HG02571 (cell line): Measurements from ENCODE around the gene ZNF148.

Experiments used
- ATAC-seq: cut with Tn5 transposase; IDR thresholded peaks from one replicate; pipeline ENCODE4 v1.9.1; 2021; ENCODE audit warnings: mild to moderate bottlenecking, moderate library complexity; ENCODE audit not compliant: unreplicated experiment

The ZNF148 gene

GRCh38 chr3:125229707-125230106 lies 145.4 kb downstream of the ZNF148 start:
- ATAC-seq = no peak

- no peak for ATAC-seq
Observed at GRCh38 chr3:125229168-125229567, 146.0 kb downstream of the ZNF148 start.

DNA sequence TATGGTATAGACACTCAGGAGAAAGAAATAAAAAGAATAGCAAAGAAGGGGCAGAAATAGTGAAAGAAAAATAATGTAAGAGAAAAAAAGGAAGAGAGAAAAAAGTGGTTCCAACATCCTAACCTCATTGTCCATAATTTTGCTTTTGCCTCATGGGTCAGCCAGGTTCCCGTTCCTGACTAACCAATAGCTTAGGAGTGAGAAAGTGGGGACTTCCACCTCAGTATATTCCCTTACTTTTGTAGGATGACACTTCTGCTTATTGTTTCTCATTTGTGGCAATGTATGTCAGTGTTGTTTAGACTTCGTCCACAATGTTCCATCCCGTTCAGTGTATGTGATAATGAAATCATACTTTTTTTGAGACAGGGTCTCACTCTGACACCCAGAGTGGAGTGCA lies 153.3 kb downstream of the ZNF148 start:
- ATAC-seq = no peak

DNA sequence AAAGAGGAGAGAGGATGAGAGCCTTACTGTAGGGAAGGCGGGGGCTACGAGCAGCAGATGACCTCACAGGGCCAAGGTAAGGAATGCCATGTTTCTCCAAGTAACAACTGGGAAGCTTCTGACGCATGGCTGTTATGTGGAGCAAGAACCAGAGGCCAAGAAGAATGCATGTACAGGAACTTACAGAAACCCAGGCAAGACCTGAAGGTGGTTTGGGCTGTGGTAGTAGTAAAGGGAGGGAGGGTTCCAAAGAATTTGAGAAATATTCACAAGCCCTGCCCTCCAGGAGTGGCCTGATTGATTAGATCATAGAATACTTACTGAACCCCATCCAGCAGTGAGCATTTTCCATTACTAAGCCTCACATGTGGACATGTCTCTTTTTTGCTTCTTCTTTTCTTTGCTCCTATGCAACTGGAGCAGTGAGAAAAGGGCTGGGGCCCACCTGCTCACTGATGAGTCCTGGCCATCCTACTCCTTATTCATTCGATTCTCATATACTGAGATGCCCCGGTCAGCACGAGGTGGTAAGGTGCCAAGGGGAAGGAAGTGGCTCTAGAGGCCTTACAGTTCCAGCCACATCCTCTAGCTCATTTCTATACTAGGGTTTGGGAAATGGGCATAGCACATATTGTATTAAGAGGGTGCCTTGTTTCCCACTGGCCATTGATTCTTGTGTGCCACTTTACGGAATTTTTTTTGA lies 154.2 kb downstream of the ZNF148 start:
- ATAC-seq = no peak

DNA sequence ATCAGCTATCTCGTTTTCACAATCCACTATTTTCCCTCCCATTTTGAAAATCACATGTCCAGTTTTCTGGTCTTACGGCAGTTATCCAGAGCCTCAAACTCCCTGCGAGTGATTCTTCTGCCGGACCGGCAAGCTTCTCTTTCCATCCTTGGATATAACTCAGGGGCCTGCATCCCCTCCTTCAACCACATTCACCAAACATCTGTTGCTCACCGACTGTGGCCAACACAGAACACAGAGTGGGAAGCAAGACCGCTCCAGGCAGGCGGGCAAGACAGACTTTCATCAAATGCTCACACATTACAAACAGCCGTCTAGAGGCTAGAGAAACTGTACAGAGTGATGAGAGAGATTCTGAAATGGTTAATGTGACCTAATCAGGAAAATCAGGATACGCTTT lies 154.9 kb downstream of the ZNF148 start:
- no peak for ATAC-seq

GRCh38 chr3:125219261-125219701 lies 155.8 kb downstream of the ZNF148 start:
- no peak for ATAC-seq

GRCh38 chr3:125214738-125215137 lies 160.4 kb downstream of the ZNF148 start:
- no peak for ATAC-seq

DNA sequence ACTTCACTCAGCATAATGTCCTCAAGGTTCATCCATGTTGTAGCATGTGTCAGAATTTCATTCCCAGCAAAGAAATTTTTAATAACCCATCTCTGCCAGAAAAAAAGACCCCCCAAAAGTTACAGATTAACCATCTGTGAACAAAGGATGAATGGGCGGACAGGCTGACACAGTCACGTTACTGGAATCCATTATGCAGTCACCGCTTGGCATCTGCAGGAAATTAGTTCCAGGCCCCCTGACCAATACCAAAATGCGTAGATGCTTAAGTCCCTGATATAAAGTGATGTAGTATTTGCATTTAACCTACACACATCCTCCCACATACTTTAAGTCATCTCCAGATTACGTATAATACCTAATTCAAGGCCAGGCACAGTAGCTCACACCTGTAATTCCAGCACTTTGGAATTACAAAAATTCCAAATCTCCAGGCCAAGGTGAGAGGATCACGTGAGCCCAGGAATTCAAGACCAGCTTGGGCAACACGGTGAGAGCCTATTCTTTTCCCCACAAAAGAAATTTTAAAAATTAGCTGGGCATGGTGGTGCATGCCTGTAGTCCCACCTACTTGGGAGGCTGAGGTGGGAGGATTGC lies 161.1 kb downstream of the ZNF148 start:
- ATAC-seq = no peak

- no peak for ATAC-seq
Observed at GRCh38 chr3:125213364-125213755, 161.8 kb downstream of the ZNF148 start.

DNA sequence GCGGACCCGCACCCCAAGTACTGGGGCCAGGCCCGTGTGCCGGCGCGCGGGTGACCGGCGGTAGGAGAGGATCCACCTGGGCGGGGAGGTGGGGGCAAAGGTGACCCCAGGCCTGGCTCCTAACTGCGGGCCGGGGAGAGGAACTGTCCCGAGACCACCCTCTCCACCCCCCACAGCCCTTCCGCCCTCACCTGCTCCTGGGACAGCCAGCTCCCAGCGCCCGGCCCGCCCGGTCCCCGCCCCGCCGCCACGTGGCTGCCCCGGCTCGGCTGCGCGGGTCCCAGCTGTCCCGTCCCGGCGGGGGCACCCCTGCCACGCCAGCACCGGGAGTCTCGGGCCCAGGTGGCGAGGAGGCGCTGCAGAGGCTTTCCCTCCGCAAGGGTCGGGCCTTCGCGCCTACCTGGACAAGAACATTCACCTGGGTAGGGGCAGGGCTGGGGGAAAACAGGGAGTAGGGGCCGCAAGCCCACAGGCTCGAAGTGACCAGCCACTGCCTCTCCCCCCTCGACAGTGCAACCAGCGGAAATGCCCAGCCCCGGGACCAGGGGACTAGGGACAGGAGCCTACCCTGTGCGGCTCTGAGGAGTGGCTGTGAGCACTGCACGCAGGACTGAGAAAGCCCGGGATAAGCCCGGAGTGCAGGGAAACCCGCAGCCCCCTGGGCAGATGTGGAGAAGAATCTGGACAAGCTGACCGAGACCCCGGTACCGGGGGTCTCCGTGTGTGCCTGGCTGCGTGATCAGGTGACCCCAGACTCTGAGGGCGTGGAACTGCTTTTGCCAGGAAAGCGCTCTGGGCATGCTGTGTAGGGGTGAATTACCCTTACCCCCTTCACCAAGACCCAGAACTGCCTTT lies 162.4 kb downstream of the ZNF148 start, which contains the start of gene SLC12A8:
Gene SLC12A8, minus strand, starts transcription at position 240 of the 855 bp plus-strand sequence. CDS start 1,399 bp downstream, outside the sequence.
- ATAC-seq = no peak

DNA sequence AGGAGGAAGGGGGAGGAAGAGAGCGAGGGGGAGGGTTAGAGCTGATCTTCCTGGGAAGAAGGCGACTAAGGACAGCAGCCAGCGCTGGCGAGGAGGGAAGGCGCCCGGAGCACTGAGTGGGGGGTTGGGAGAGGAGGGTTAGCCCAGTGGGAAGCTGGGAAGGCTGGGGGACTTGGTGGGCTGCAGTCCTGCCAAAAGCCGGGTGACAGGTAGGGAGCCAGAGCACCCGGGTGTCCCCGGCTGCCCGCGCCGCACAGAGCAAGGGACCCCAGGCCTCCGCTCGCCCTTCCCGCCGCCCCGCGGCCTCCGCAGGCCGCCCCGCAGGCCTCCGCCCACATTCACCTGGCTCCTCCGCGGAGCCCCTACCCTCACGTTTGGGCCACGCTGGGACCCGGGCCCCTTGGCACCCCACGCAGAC lies 163.0 kb downstream of the ZNF148 start:
- ATAC-seq = no peak

- ATAC-seq = no peak
Observed at GRCh38 chr3:125211523-125212090, 163.5 kb downstream of the ZNF148 start.

- no peak for ATAC-seq
Observed at GRCh38 chr3:125207949-125208568, 167.1 kb downstream of the ZNF148 start.

DNA sequence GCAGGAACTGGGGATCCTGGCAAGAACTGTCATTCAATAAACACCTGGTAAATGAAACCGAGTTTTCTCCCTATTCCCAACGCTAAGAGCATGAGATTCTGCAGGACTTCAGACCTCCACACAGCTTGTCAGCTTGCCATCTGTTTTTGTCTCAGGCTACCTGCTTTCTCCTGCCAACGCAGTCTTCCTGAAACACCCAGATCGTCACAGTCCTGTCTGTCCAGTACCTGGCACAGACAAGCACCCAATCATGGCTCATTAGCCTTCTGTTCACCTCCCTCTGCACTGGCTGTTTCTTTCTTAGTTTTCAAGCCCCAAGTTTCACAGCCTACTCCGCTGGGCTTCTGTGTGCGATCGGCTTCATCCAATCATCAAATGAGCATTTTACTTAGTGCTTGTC lies 167.6 kb downstream of the ZNF148 start:
- no peak for ATAC-seq

GRCh38 chr3:125206934-125207333 lies 168.2 kb downstream of the ZNF148 start:
- ATAC-seq = no peak

GRCh38 chr3:125203731-125204130 lies 171.4 kb downstream of the ZNF148 start:
- no peak for ATAC-seq

DNA sequence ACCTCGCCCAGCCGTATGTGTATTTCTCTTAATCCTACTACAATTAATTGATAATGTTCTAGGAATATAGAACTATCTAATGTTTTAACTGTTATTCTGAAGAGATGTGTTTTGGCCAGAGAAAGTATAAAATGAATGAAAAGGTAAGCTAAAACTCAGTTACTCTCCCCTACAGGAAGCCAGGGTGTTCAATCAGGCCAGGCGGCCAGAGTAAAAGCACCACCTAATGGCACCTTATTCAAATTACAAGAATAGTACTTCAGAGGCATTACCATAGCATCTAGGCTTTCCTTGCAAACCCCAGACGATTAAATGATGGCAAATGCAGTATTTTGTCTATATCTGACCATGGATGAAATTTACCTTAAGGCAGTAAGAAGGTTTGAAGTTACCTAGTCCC lies 172.9 kb downstream of the ZNF148 start:
- no peak for ATAC-seq

GRCh38 chr3:125200731-125201139 lies 174.4 kb downstream of the ZNF148 start:
- peak; percentile 87 for ATAC-seq

DNA sequence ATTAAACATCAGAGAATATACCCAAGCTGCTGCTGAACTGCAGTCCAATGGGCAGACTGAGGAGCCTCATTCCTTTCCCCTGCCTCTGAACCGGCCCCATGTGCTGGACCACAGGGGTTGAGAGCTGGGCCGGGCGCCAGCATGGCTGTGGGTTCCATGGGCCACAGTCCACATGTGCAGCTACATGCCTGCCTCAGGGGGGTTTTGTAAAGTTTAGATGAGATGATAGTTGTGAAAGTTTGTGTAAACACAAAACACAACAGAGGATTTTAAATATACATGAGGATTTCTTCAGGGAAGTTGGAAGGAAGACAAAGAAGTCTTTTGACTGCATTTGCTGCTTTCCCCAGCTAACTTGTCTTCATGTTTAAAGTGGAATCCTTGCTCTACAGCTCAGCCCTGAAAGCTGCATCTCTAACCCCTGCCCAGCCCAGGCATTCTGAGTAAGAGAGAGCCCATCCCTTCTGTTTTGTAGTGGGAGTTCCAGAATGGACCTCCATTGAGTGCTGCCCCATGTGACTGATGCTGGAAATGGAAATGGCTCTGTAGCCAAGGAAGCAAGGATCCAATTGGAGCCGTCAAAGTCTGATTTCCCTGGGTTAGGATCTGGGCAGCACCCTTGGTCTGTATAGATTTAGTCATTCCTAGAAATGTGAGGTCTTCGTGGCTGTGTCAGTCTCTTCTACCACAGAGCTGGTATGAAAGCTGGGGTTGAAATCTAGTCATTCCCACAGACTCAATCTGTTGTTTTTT lies 180.1 kb downstream of the ZNF148 start:
- ATAC-seq = no peak
